Coronary artery (tissue), 2 donors: ENCODE results near the gene TNFRSF14.

ENCODE experiments used
- DNase-seq: peaks from one replicate; pipeline ENCODE4 v3.0.0-alpha.2; 2017; ENCODE audit warnings: low spot score
- H3K27ac ChIP-seq, 2 donors: fragments of 200-600 bp; sonication (generic); one replicate each; pipeline ENCODE4 v1.5.1; 2016 to 2019
- H3K4me3 ChIP-seq: fragments of 200-600 bp; sonication (generic); 2 replicates; pipeline ENCODE4 v1.5.1; 2016; ENCODE audit warnings: mild to moderate bottlenecking, moderate library complexity
- TF ChIP-seq, protein P1 (sequence below): fragments of 200-600 bp; sonication (generic); IDR thresholded peaks from one replicate; pipeline ENCODE4 v1.5.1; 2019; ENCODE audit warnings: antibody characterized with exemption

Gene TNFRSF14

DNA sequence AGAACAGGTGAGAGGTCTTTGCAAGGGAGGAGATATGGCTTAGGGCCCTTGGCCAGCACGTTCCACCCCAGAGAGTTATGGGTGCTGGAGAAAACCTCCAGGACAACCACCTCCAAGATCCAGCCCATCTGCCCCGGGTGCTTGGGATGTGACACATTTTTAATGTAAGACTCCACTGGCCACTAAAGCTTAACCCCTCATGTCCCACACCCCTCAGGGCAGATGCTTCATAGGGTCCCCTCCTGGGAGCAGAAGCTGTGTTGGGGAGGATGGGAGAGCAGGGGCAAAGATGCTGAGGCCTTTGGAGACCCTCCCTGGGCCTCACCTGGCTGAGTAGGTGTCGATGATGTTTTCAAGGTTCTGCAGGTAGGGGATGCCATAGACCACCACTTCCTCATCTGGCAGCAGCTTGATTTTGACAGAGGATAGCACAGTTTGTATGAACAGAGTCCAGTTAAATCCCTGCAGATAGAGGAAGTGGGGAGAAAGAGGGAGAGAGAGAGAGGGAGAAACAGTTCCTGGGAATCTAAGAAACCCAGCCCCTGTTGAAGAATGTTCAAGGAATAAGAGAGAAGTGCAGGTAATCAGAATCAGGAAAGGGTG is 42.3 kb downstream of the TNFRSF14 start:
- TF ChIP-seq, protein P1, sequence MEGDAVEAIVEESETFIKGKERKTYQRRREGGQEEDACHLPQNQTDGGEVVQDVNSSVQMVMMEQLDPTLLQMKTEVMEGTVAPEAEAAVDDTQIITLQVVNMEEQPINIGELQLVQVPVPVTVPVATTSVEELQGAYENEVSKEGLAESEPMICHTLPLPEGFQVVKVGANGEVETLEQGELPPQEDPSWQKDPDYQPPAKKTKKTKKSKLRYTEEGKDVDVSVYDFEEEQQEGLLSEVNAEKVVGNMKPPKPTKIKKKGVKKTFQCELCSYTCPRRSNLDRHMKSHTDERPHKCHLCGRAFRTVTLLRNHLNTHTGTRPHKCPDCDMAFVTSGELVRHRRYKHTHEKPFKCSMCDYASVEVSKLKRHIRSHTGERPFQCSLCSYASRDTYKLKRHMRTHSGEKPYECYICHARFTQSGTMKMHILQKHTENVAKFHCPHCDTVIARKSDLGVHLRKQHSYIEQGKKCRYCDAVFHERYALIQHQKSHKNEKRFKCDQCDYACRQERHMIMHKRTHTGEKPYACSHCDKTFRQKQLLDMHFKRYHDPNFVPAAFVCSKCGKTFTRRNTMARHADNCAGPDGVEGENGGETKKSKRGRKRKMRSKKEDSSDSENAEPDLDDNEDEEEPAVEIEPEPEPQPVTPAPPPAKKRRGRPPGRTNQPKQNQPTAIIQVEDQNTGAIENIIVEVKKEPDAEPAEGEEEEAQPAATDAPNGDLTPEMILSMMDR: no peak

DNA sequence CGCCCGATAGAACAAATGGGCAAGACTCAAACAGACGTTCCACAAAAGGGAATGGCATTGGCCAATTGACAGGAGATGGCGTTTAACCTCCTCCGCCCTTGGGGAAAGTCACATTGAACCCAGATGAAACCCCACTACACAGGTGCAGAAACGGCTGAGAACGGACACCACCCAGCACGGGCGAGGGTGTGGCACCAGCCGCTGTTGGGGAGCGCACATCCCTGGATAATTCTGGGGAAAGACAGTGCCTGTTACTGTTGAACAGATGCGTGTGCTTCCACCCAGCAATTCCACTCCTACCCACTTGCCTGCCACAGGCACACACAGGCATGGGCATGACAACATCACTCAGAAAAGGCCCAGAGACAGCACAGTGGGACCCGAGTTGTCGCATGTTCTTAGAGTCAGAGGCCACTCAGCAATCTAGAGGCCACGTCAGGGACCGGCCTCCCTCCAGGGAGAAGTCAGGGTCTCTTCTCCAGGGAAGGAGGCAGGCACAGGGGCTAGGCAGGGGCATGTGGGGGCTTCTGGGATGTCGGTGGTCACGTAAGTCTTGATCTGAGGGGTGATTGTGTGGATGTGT is 45.6 kb downstream of the TNFRSF14 start:
- no peak overlapping the region for H3K4me3 ChIP-seq
- TF ChIP-seq, protein P1: no peak
- H3K27ac ChIP-seq: no peak overlapping the region
- DNase-seq: no peak

More for the DNA sequence above, 42.3 kb downstream of the TNFRSF14 start:
- DNase-seq: no peak
- H3K27ac ChIP-seq: no peak overlapping the region
- no peak overlapping the region for H3K4me3 ChIP-seq

DNA sequence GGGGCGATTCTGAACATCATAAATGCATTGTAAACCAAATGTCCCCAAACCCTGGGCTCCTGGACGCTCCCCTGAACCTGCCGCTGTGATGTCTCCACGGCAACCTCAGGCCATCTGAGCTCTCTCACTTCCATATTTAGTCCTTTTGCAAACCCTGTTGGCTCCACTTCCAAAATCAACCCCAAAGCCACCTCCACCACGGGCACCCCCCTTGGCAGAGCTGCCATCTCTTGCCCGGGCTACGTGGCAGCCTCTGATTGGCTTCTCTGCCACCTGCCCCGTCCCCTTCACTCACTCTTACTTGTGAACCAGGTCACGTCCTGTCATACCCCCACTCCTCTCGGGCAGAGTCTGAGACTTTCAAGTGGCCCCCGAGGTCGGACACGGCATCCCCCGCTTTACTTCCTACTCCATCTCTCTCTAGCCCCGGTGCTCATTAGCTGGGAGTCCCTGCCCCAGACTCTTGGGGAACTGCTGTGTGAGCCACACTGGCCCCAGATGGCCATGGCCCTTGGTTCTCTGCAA is 46.2 kb downstream of the TNFRSF14 start:
- TF ChIP-seq, protein P1: no peak
- no peak for DNase-seq
- H3K4me3 ChIP-seq: no peak overlapping the region
- no peak overlapping the region for H3K27ac ChIP-seq

DNA sequence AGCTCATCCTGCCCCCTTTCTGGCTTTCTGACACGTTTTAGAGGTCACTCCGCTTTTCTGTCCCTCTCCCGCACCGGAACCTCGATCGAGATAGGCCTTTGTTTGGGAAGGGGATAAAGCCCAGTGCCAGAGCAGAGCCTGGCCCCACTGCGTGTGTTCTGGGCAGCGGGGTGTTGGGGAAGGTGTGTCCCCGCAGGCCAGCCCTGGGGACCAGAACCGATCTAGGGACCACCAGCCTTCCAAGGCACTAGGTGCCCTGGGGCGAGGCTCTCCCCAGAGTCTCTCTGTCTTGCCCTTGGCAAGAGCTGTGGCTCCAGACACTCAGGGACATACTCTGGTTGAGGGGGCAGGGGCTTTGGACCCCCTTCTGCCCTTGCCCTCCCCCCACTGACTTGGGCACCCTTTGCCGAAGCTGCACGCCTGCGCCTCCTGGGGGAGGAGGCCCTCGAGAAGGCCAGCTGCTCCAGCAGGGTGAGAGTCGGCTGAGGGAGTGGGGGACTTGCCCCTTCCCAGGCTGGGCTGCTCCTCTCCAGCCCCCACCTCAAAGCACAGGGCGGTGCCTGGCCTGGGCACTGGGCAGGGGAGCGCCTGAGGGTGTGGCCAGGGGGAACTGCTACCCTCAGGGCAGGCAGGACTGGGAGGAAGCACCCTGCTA is 46.8 kb downstream of the TNFRSF14 start:
- Histone ChIP-seq H3K27ac (no peak overlapping the region), H3K4me3 (no peak overlapping the region)
- TF ChIP-seq, protein P1: no peak
- DNase-seq: no peak

DNA sequence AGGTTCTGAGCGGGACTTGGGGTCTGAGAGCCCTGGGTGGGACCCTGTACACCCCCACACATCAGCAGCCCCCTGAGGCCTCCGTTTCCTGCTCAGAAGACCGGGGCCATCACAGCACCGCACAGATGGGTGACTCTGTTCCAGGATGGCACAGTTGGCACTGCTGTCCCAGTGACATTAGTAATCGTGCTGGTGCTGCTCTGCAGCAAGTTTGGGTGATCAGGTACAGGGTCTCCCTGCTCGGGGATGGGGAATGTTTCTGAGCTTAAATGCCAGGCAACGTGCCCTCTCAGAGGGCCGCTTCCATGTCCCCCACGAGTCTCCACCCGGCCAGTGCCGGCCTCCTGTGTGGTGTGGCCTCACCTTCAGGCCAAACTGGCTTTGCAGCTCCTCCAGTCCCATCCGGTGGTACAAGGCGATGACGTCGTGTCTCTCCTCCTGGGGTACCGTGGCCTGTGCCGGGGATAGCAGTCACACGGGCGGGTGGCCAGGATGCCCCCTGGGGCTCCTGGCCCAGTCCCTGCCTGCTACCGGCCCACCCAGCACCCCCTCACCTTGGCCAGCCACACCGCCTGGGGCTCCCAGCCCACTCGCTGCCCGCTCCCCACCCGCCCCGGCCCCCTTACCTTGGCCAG is 47.5 kb downstream of the TNFRSF14 start:
- TF ChIP-seq, protein P1: no peak
- DNase-seq: no peak
- Histone ChIP-seq H3K4me3 (no peak overlapping the region), H3K27ac (no peak overlapping the region)

DNA sequence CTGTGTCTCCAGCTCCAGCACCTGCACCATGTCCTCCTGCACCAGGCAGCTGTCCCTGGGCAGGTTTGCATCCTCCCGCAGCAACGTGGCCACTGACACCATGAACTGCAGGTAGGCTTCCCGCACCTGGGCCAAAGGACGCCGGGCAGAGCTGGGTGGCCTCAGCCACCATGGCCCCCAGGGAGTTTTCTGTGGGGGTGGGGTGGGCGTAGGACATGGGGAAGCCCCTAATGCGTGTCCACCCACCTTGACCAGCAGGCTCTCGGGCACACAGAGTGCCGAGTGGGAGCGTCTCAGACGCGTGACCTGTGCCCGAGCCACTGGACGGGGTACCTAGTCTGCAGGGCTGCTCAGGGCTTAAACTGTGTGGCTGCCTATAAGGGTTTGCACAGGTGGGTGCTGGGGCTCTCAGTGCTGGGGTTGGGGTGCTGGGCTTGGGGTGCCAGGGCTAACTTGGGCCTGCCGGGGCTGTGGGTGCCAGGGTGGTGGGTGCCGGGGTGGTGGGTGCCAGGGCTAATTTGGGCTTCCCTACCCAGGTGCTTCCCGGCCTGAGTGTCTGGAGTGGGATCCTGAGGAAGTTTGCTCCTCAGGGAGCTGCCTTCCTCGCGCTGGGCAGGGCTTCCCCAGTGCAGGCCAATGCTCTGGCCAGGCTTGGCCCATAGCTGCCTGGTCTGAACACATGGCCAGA is 48.1 kb downstream of the TNFRSF14 start:
- peak; percentile 65 for DNase-seq
- no peak overlapping the region for H3K27ac ChIP-seq
- TF ChIP-seq, protein P1: no peak
- no peak overlapping the region for H3K4me3 ChIP-seq
